ENCODE results near the gene RAD51D. TPM values are rescaled to one million over a fixed set of nuclear protein-coding genes. Genes with fewer than 3 reads are reported as not detected.
"Not testable (repeated sequence)": the region's sequence is repeated elsewhere in the genome, so short reads cannot be mapped to it uniquely, and the experiment has no call there.

Gene RAD51D
- polyA plus RNA-seq, 1 donor (not counting 4 experiments of a cell fraction or from before 2014, with no cell fraction given): 4.9 TPM

GRCh38 chr17:35046245-35046644, 73.4 kb downstream of the RAD51D start:
- Histone ChIP-seq H3K27ac (ENCODE audit: control insufficient read depth, insufficient read depth, low read length) (no peak overlapping the region), H3K4me3 (ENCODE audit: control insufficient read depth in 2 of 3, extremely low read depth in 1 of 3, insufficient read depth in 2 of 3, low read depth in 1 of 3, low read length in 3 of 3) (no peak overlapping the region), H3K4me2 (ENCODE audit: control insufficient read depth, extremely low read depth, insufficient read depth, low read depth, low read length) (no peak overlapping the region), H3K4me1 (ENCODE audit: control insufficient read depth, extremely low read depth, insufficient read depth, low read length) (no peaks in the 10 kb centered on the region), H4K20me1 (ENCODE audit: control insufficient read depth, extremely low read depth, insufficient read depth, low read length) (no peaks in the 10 kb centered on the region), H3K9me1 (ENCODE audit: control insufficient read depth, extremely low read depth, insufficient read depth, low read length) (no peaks in the 10 kb centered on the region), H3K36me3 (ENCODE audit: control insufficient read depth in 2 of 2, extremely low read depth in 1 of 2, insufficient read depth in 2 of 2, low read length in 2 of 2) (peaks cover 0 to 2% of the 10 kb centered on the region in 2 experiments), H3K9me3 (ENCODE audit: control insufficient read depth, low read depth, low read length) (no peaks in the 10 kb centered on the region), H2AFZ (ENCODE audit: control insufficient read depth, low read length) (no peak overlapping the region), H3K9ac (ENCODE audit: control insufficient read depth, extremely low read depth, insufficient read depth, low read length) (no peak overlapping the region), H3K27me3 (ENCODE audit: control insufficient read depth, extremely low read depth, insufficient read depth, low read length) (no peaks in the 10 kb centered on the region), H3K79me2 (ENCODE audit: control insufficient read depth, insufficient read depth, low read length) (peaks cover 9% of the 10 kb centered on the region)
- dilution Hi-C loops (cut with MboI; ENCODE audit: extremely low pct_ligation_motif_present, low sequenced_read_pairs): no loop called here
- no peak for DNase-seq (ENCODE audit: low read depth, low spot score)
- no peak for FAIRE-seq
- TF ChIP-seq CTCF (optimal IDR thresholded peaks at IDR 0.05 in 1 of 3, IDR thresholded peaks at IDR 0.05 in 1 of 3, conservative IDR thresholded peaks at IDR 0.05 in 1 of 3; ENCODE audit: extremely low read depth in 1 of 3, insufficient read depth in 2 of 3, low read length in 3 of 3) (no peak), EZH2 (IDR thresholded peaks at IDR 0.05; ENCODE audit: low read length) (no peak)

GRCh38 chr17:35045458-35045979, 74.1 kb downstream of the RAD51D start:
- FAIRE-seq; H3K4me1 ChIP-seq (ENCODE audit: control insufficient read depth, extremely low read depth, insufficient read depth, low read length); H4K20me1 ChIP-seq (ENCODE audit: control insufficient read depth, extremely low read depth, insufficient read depth, low read length); H3K27ac ChIP-seq (ENCODE audit: control insufficient read depth, insufficient read depth, low read length); H3K9ac ChIP-seq (ENCODE audit: control insufficient read depth, extremely low read depth, insufficient read depth, low read length); H3K9me3 ChIP-seq (ENCODE audit: control insufficient read depth, low read depth, low read length); H3K9me1 ChIP-seq (ENCODE audit: control insufficient read depth, extremely low read depth, insufficient read depth, low read length); dilution Hi-C loops (cut with MboI; ENCODE audit: extremely low pct_ligation_motif_present, low sequenced_read_pairs); H3K36me3 ChIP-seq (ENCODE audit: control insufficient read depth in 2 of 2, extremely low read depth in 1 of 2, insufficient read depth in 2 of 2, low read length in 2 of 2); DNase-seq (ENCODE audit: low read depth, low spot score); H2AFZ ChIP-seq (ENCODE audit: control insufficient read depth, low read length); H3K4me2 ChIP-seq (ENCODE audit: control insufficient read depth, extremely low read depth, insufficient read depth, low read depth, low read length); H3K27me3 ChIP-seq (ENCODE audit: control insufficient read depth, extremely low read depth, insufficient read depth, low read length); H3K79me2 ChIP-seq (ENCODE audit: control insufficient read depth, insufficient read depth, low read length); H3K4me3 ChIP-seq (ENCODE audit: control insufficient read depth in 2 of 3, extremely low read depth in 1 of 3, insufficient read depth in 2 of 3, low read depth in 1 of 3, low read length in 3 of 3): not testable (repeated sequence)

- Histone ChIP-seq H3K27ac (ENCODE audit: control insufficient read depth, insufficient read depth, low read length) (no peak overlapping the region), H4K20me1 (ENCODE audit: control insufficient read depth, extremely low read depth, insufficient read depth, low read length) (no peaks in the 10 kb centered on the region), H3K4me3 (ENCODE audit: control insufficient read depth in 2 of 3, extremely low read depth in 1 of 3, insufficient read depth in 2 of 3, low read depth in 1 of 3, low read length in 3 of 3) (no peak overlapping the region), H3K9me1 (ENCODE audit: control insufficient read depth, extremely low read depth, insufficient read depth, low read length) (no peaks in the 10 kb centered on the region), H3K4me1 (ENCODE audit: control insufficient read depth, extremely low read depth, insufficient read depth, low read length) (no peaks in the 10 kb centered on the region), H3K9me3 (ENCODE audit: control insufficient read depth, low read depth, low read length) (no peaks in the 10 kb centered on the region), H3K27me3 (ENCODE audit: control insufficient read depth, extremely low read depth, insufficient read depth, low read length) (no peaks in the 10 kb centered on the region), H3K4me2 (ENCODE audit: control insufficient read depth, extremely low read depth, insufficient read depth, low read depth, low read length) (no peak overlapping the region), H3K9ac (ENCODE audit: control insufficient read depth, extremely low read depth, insufficient read depth, low read length) (no peak overlapping the region), H2AFZ (ENCODE audit: control insufficient read depth, low read length) (no peak overlapping the region), H3K36me3 (ENCODE audit: control insufficient read depth in 2 of 2, extremely low read depth in 1 of 2, insufficient read depth in 2 of 2, low read length in 2 of 2) (peaks cover 0 to 1% of the 10 kb centered on the region in 2 experiments), H3K79me2 (ENCODE audit: control insufficient read depth, insufficient read depth, low read length) (peaks cover 6% of the 10 kb centered on the region)
- TF ChIP-seq CTCF (optimal IDR thresholded peaks at IDR 0.05 in 1 of 3, IDR thresholded peaks at IDR 0.05 in 1 of 3, conservative IDR thresholded peaks at IDR 0.05 in 1 of 3; ENCODE audit: extremely low read depth in 1 of 3, insufficient read depth in 2 of 3, low read length in 3 of 3): no peak
- TF ChIP-seq EZH2 (IDR thresholded peaks at IDR 0.05; ENCODE audit: low read length): no peak
- FAIRE-seq (no peak), DNase-seq (ENCODE audit: low read depth, low spot score) (no peak)
- dilution Hi-C loops (cut with MboI; ENCODE audit: extremely low pct_ligation_motif_present, low sequenced_read_pairs): no loop called here
These were observed 75.5 kb downstream of the RAD51D start for GRCh38 chr17:35044181-35044580.

Measured in keratinocyte (primary cell).